Chondrocyte (in vitro differentiated cells): ENCODE results near the gene SPOCD1. TPM values are rescaled to one million over a fixed set of nuclear protein-coding genes. Genes with fewer than 3 reads are reported as not detected.
A peak's percentile ranks its signal among the peaks of the same experiment; 100 is the strongest.

Source experiments
- DNase-seq: peaks from one replicate; pipeline ENCODE4 v3.0.0; 2021; ENCODE audit warnings: mixed read lengths, low spot score
- H3K27ac Mint-ChIP-seq: one replicate; pipeline ENCODE4 v1.8.0; 2021; ENCODE audit warnings: mild to moderate bottlenecking, moderate library complexity, mixed read lengths; ENCODE audit not compliant: unreplicated experiment
- H3K27me3 Mint-ChIP-seq: 2 replicates; pipeline ENCODE4 v1.8.0; 2021; ENCODE audit warnings: low read depth, mixed read lengths
- H3K36me3 Mint-ChIP-seq: 2 replicates; pipeline ENCODE4 v1.8.0; 2021; ENCODE audit warnings: low read depth, mixed read lengths
- H3K4me1 Mint-ChIP-seq: 2 replicates; pipeline ENCODE4 v1.8.0; 2021; ENCODE audit warnings: low read depth, mild to moderate bottlenecking, mixed read lengths
- H3K4me3 Mint-ChIP-seq: one replicate; pipeline ENCODE4 v1.8.0; 2021; ENCODE audit warnings: mild to moderate bottlenecking, moderate library complexity, mixed read lengths; ENCODE audit not compliant: unreplicated experiment
- H3K9me3 Mint-ChIP-seq: 2 replicates; pipeline ENCODE4 v1.8.0; 2021; ENCODE audit warnings: low read depth, mixed read lengths
- total RNA-seq: library from RNA; stranded (reverse); gene quantifications from 3 replicates; pipeline ENCODE4 v1.2.1, GENCODE V29; 2021
- TF ChIP-seq, protein P1 (sequence below): fragments of 200-600 bp; sonication (generic); IDR thresholded peaks from 2 replicates; pipeline ENCODE4 v1.5.0; 2021; ENCODE audit warnings: antibody characterized with exemption, mild to moderate bottlenecking, moderate library complexity

The SPOCD1 gene
- total RNA-seq, 1 donor from 2014 or later, result 7.3 TPM

- no peaks in the 10 kb centered on the region for H3K9me3 Mint-ChIP-seq
- H3K36me3 Mint-ChIP-seq, result peaks cover 4% of the 10 kb centered on the region
- no peak overlapping the region for H3K27ac Mint-ChIP-seq
- H3K4me1 Mint-ChIP-seq, result peaks cover 50% of the 10 kb centered on the region
- TF ChIP-seq, protein P1, sequence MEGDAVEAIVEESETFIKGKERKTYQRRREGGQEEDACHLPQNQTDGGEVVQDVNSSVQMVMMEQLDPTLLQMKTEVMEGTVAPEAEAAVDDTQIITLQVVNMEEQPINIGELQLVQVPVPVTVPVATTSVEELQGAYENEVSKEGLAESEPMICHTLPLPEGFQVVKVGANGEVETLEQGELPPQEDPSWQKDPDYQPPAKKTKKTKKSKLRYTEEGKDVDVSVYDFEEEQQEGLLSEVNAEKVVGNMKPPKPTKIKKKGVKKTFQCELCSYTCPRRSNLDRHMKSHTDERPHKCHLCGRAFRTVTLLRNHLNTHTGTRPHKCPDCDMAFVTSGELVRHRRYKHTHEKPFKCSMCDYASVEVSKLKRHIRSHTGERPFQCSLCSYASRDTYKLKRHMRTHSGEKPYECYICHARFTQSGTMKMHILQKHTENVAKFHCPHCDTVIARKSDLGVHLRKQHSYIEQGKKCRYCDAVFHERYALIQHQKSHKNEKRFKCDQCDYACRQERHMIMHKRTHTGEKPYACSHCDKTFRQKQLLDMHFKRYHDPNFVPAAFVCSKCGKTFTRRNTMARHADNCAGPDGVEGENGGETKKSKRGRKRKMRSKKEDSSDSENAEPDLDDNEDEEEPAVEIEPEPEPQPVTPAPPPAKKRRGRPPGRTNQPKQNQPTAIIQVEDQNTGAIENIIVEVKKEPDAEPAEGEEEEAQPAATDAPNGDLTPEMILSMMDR, result no peak
- no peak overlapping the region for H3K4me3 Mint-ChIP-seq
- DNase-seq, result no peak
- H3K27me3 Mint-ChIP-seq, result no peaks in the 10 kb centered on the region
Measured at GRCh38 chr1:31748365-31748764, 67.5 kb downstream of the SPOCD1 start.

DNA sequence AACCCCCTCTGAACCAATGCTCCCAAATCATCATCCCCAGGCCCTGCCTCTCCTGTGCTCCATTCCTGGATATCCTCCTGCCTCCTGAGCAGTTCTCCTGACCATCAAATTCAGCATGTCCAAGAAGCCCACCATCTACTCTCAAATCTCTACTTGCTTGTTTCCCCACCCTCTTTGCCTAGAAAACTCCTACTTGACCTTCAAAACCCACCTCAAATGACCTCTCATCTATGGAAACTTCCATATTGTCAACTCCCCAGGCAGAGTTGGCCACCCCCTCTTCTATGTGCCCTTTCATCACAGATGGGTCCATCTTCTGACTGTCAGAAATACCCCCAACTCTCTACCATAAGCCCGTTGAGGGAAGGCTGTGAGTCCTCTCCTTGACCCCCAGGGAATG, 68.5 kb downstream of the SPOCD1 start:
- Mint-ChIP-seq H3K9me3 (no peaks in the 10 kb centered on the region), H3K27ac (no peak overlapping the region), H3K4me3 (no peak overlapping the region), H3K27me3 (no peaks in the 10 kb centered on the region), H3K36me3 (peaks cover 4% of the 10 kb centered on the region), H3K4me1 (peaks cover 39% of the 10 kb centered on the region)
- no peak for DNase-seq
- TF ChIP-seq, protein P1, result no peak

DNA sequence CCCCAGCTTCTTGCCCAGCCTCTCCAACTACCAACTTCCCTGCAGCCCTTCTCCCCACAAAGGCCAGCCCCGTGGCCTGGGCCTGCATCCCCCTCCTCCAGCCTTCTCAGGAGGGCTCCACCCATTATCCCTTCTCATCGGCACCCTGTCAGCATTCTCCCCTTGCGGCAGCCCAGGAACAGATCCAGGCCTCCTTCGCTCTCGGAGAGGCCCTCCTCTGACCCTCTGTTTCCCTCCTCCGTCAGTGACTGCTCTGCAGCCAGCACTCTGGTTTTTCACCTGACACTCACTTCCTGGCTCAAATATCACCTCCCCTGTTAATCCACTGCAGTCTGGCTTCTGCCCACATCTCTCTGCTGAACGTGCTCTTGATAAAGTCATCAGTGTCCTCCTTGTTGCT, 69.1 kb downstream of the SPOCD1 start:
- TF ChIP-seq, protein P1, result no peak
- no peak for DNase-seq
- Mint-ChIP-seq H3K4me3 (no peak overlapping the region), H3K9me3 (no peaks in the 10 kb centered on the region), H3K27ac (peak overlapping the region; percentile 38), H3K36me3 (peaks cover 4% of the 10 kb centered on the region), H3K27me3 (no peaks in the 10 kb centered on the region), H3K4me1 (peaks cover 33% of the 10 kb centered on the region)

- H3K36me3 Mint-ChIP-seq, result peaks cover 4% of the 10 kb centered on the region
- TF ChIP-seq, protein P1, result peak; percentile 60
- H3K4me3 Mint-ChIP-seq, result no peak overlapping the region
- H3K4me1 Mint-ChIP-seq, result peaks cover 29% of the 10 kb centered on the region
- no peaks in the 10 kb centered on the region for H3K9me3 Mint-ChIP-seq
- no peaks in the 10 kb centered on the region for H3K27me3 Mint-ChIP-seq
- DNase-seq, result no peak
- H3K27ac Mint-ChIP-seq, result peak overlapping the region; percentile 73
Measured at GRCh38 chr1:31745946-31746670, 69.7 kb downstream of the SPOCD1 start.

- no peak overlapping the region for H3K4me3 Mint-ChIP-seq
- TF ChIP-seq, protein P1, result peak; percentile 86
- H3K27me3 Mint-ChIP-seq, result no peaks in the 10 kb centered on the region
- H3K4me1 Mint-ChIP-seq, result peaks cover 21% of the 10 kb centered on the region
- H3K27ac Mint-ChIP-seq, result no peak overlapping the region
- DNase-seq, result no peak
- H3K9me3 Mint-ChIP-seq, result no peaks in the 10 kb centered on the region
- H3K36me3 Mint-ChIP-seq, result peaks cover 4% of the 10 kb centered on the region
Measured at GRCh38 chr1:31745096-31745945, 70.5 kb downstream of the SPOCD1 start.
